Loucy (cell line): Measurements from ENCODE around the gene RARB.

Source experiments
- H2AFZ ChIP-seq: fragments of 200-600 bp; sonication (generic); 2 replicates; pipeline ENCODE4 v1.6.0; 2016; ENCODE audit warnings: antibody characterized with exemption, mild to moderate bottlenecking, low read length, moderate library complexity
- H3F3A ChIP-seq: fragments of 200-600 bp; 2 replicates; pipeline ENCODE4 v1.6.0; 2016; ENCODE audit warnings: antibody characterized with exemption, low read depth, mild to moderate bottlenecking
- H3K27me3 ChIP-seq: fragments of 200-600 bp; sonication (generic); 2 replicates; pipeline ENCODE4 v1.6.1; 2014; ENCODE audit warnings: low read length, mild to moderate bottlenecking; ENCODE audit not compliant: insufficient read depth, poor library complexity, severe bottlenecking
- H3K36me3 ChIP-seq: fragments of 200-600 bp; sonication (generic); 2 replicates; pipeline ENCODE4 v1.6.1; 2016; ENCODE audit warnings: low read length; ENCODE audit not compliant: insufficient read depth
- H3K4me1 ChIP-seq: fragments of 200-600 bp; sonication (generic); 2 replicates; pipeline ENCODE4 v1.5.1; 2014; ENCODE audit warnings: low read length, mild to moderate bottlenecking; ENCODE audit not compliant: insufficient read depth, poor library complexity, severe bottlenecking
- H3K4me2 ChIP-seq: fragments of 200-600 bp; sonication (generic); 2 replicates; pipeline ENCODE4 v1.6.0; 2014; ENCODE audit warnings: antibody characterized with exemption, low read length, low read depth, mild to moderate bottlenecking; ENCODE audit not compliant: poor library complexity, severe bottlenecking
- H3K4me3 ChIP-seq: fragments of 200-600 bp; sonication (generic); 2 replicates; pipeline ENCODE4 v1.5.1; 2014; ENCODE audit warnings: low read length, mild to moderate bottlenecking, mixed read lengths; ENCODE audit not compliant: poor library complexity, severe bottlenecking
- H3K79me2 ChIP-seq: fragments of 200-600 bp; sonication (generic); 2 replicates; pipeline ENCODE4 v1.6.1; 2014; ENCODE audit warnings: low read length; ENCODE audit not compliant: insufficient read depth
- H3K9ac ChIP-seq: fragments of 200-600 bp; sonication (generic); 2 replicates; pipeline ENCODE4 v1.6.0; 2014; ENCODE audit warnings: mild to moderate bottlenecking, low read depth, low read length, moderate library complexity; ENCODE audit not compliant: poor library complexity, severe bottlenecking
- H3K9me2 ChIP-seq: fragments of 200-600 bp; sonication (generic); replicated peaks from 2 replicates; pipeline ENCODE4 v1.6.1; 2016; ENCODE audit warnings: low read depth, low read length, mixed read lengths
- H3K9me3 ChIP-seq: fragments of 200-600 bp; sonication (generic); 2 replicates; pipeline ENCODE4 v1.6.1; 2014; ENCODE audit warnings: mild to moderate bottlenecking, antibody characterized with exemption, low read length, low read depth; ENCODE audit not compliant: insufficient read depth
- H4K20me1 ChIP-seq: fragments of 200-600 bp; sonication (generic); 2 replicates; pipeline ENCODE4 v1.6.0; 2014; ENCODE audit warnings: antibody characterized with exemption, low read length, mild to moderate bottlenecking; ENCODE audit not compliant: insufficient read depth, poor library complexity, severe bottlenecking
- EZH2phosphoT487 ChIP-seq: fragments of 200-600 bp; IDR thresholded peaks from 2 replicates; pipeline ENCODE4 v1.6.1; 2018; ENCODE audit warnings: antibody characterized with exemption, mild to moderate bottlenecking, moderate library complexity, borderline replicate concordance
- TF ChIP-seq, protein P1 (sequence below): fragments of 200-600 bp; sonication (generic); conservative IDR thresholded peaks from 2 replicates; pipeline ENCODE4 v1.5.1; 2014; ENCODE audit warnings: mild to moderate bottlenecking, antibody characterized with exemption, low read length

The RARB gene

DNA sequence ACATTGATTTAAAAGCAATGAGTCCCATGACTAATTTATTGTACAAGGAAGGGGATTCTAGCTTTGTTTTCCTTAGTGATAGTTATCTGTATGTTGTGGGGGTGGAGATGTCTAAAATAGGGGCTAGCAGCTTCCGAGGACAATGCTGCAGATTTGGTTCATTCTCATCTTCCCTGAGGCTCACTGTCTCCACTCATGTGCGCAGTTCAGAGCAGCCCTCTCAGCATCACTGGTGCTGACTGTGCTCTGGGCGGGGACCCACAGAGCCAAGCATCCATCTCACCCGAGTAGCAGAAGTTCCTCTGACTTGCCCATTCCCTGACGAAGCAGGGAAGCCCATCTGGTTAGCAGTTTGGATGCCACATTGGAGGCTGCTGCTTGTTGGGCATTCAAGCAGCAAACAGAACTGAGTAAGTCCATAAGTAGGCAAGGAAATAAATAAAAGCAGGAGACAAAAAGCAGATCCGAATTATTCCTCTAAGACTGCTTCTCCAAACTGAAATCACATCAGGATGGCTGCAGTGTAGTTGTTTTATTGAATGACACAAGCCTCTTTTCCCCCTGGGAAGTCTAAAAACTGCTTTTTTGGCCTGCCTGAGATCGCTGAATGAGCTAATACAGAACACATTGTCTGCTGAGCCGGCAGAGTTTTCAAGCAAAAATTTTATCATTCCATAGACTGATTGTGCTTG lies 27.5 kb downstream of the RARB start:
- Histone ChIP-seq H3K9me2 (no peaks in the 10 kb centered on the region), H3F3A (no peaks in the 10 kb centered on the region), H3K9ac (no peak overlapping the region), H3K9me3 (no peaks in the 10 kb centered on the region), H4K20me1 (no peaks in the 10 kb centered on the region), H3K4me1 (peaks cover 30% of the 10 kb centered on the region), H3K79me2 (no peaks in the 10 kb centered on the region), H3K27me3 (no peaks in the 10 kb centered on the region), H3K4me2 (no peak overlapping the region), H2AFZ (no peak overlapping the region), H3K36me3 (no peaks in the 10 kb centered on the region), H3K4me3 (no peak overlapping the region)
- TF ChIP-seq EZH2phosphoT487, result no peak
- TF ChIP-seq, protein P1, sequence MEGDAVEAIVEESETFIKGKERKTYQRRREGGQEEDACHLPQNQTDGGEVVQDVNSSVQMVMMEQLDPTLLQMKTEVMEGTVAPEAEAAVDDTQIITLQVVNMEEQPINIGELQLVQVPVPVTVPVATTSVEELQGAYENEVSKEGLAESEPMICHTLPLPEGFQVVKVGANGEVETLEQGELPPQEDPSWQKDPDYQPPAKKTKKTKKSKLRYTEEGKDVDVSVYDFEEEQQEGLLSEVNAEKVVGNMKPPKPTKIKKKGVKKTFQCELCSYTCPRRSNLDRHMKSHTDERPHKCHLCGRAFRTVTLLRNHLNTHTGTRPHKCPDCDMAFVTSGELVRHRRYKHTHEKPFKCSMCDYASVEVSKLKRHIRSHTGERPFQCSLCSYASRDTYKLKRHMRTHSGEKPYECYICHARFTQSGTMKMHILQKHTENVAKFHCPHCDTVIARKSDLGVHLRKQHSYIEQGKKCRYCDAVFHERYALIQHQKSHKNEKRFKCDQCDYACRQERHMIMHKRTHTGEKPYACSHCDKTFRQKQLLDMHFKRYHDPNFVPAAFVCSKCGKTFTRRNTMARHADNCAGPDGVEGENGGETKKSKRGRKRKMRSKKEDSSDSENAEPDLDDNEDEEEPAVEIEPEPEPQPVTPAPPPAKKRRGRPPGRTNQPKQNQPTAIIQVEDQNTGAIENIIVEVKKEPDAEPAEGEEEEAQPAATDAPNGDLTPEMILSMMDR, result no peak

DNA sequence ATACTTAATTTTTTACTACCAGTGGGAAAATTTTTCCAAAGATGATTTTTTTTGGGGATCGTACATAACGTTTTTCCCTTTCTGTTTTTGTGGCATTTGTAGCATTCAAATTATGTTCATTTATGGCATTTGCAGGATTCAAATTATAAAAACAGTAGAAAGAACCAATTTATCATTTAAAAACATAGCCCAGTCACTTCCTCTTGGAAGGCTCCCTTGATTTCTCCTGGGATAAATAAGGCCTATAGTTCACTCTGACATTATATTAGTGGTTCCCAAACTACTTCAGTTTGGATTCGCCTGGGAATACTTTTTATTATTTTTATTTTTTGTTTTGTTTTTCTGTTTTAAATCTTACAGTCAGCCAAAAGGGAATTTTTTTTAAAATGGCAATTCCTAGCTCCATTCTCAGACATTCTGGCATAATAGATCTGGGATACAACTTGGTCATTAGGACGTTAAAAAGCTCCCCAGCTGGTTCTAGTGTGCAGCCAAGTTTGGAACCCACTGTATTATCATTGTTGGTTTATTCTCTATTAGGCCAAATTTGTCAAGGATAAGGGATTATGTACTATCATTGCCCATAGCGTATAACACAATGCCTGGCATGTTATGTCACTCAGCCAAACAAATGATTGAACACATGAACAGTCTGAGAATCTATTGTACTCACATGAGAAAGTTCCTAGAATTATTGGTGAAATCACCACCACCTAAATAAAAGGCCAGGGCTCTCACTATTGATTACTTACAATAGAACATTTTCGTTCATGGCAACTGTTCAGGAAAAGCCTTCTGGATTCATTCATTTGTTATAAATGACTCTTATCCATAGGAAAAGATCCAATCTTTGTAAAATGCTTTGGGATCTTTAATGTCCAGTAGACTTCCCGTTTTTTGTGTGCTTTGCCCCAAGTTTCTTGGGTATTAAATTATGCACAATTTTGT lies 28.9 kb downstream of the RARB start:
- no peaks in the 10 kb centered on the region for H4K20me1 ChIP-seq
- no peak overlapping the region for H3K4me3 ChIP-seq
- H3K36me3 ChIP-seq, result no peaks in the 10 kb centered on the region
- no peaks in the 10 kb centered on the region for H3K9me2 ChIP-seq
- no peaks in the 10 kb centered on the region for H3K9me3 ChIP-seq
- no peaks in the 10 kb centered on the region for H3K27me3 ChIP-seq
- peaks cover 42% of the 10 kb centered on the region for H3K4me1 ChIP-seq
- no peaks in the 10 kb centered on the region for H3K79me2 ChIP-seq
- TF ChIP-seq, protein P1, result no peak
- no peak for TF ChIP-seq EZH2phosphoT487
- no peak overlapping the region for H2AFZ ChIP-seq
- no peak overlapping the region for H3K9ac ChIP-seq
- no peak overlapping the region for H3K4me2 ChIP-seq
- H3F3A ChIP-seq, result peaks cover 9% of the 10 kb centered on the region

DNA sequence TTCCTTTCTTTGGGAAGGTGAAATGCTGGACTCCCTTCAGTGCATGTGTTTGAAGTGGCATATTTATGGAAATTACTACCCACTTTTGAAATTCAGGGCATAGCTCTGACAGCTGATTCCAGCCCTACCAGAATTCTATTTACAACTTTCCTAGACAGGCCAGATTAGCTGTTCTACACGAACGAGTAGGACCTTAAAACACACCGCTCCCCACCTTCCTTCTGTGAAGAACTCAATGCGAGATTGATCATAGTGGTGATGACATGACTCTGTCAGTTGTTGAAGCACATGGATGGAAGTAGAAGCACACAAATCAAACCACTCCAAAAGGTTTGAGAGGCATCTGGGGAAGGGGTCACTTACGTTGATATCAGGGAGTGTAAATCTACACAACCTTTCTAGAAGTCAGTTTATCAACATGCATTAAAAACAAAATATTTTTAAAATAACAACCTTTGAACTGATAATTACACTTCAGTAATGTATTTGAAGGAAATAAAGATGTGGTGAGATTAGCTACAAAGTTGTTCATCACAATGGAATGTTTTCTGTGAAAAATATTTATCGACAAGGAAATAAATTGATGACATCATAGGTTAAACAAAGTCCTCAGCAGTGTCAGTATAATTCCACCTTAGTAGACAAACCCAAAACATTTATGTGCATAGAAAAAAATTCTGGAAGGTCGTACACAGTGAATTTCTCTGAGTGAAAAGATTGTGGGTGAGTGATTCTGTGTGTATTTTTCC lies 29.8 kb downstream of the RARB start:
- H3F3A ChIP-seq, result peaks cover 9% of the 10 kb centered on the region
- no peaks in the 10 kb centered on the region for H3K27me3 ChIP-seq
- no peaks in the 10 kb centered on the region for H3K9me2 ChIP-seq
- no peaks in the 10 kb centered on the region for H3K36me3 ChIP-seq
- no peaks in the 10 kb centered on the region for H4K20me1 ChIP-seq
- no peak overlapping the region for H3K9ac ChIP-seq
- H2AFZ ChIP-seq, result no peak overlapping the region
- H3K4me2 ChIP-seq, result no peak overlapping the region
- TF ChIP-seq EZH2phosphoT487, result no peak
- TF ChIP-seq, protein P1, result no peak
- H3K4me1 ChIP-seq, result peaks cover 49% of the 10 kb centered on the region
- no peaks in the 10 kb centered on the region for H3K79me2 ChIP-seq
- H3K4me3 ChIP-seq, result no peak overlapping the region
- H3K9me3 ChIP-seq, result no peaks in the 10 kb centered on the region
